NT2/D1 (cell line): ENCODE measurements around the gene PAXX.

ENCODE experiments used
- YY1 ChIP-seq: IDR thresholded peaks from 2 replicates; pipeline ENCODE4 v1.6.1; 2011; ENCODE audit not compliant: insufficient read length, insufficient read depth
- ZNF274 ChIP-seq: IDR thresholded peaks from 2 replicates; pipeline ENCODE4 v1.6.1; 2011; ENCODE audit warnings: mild to moderate bottlenecking, low read depth, low read length

DNA sequence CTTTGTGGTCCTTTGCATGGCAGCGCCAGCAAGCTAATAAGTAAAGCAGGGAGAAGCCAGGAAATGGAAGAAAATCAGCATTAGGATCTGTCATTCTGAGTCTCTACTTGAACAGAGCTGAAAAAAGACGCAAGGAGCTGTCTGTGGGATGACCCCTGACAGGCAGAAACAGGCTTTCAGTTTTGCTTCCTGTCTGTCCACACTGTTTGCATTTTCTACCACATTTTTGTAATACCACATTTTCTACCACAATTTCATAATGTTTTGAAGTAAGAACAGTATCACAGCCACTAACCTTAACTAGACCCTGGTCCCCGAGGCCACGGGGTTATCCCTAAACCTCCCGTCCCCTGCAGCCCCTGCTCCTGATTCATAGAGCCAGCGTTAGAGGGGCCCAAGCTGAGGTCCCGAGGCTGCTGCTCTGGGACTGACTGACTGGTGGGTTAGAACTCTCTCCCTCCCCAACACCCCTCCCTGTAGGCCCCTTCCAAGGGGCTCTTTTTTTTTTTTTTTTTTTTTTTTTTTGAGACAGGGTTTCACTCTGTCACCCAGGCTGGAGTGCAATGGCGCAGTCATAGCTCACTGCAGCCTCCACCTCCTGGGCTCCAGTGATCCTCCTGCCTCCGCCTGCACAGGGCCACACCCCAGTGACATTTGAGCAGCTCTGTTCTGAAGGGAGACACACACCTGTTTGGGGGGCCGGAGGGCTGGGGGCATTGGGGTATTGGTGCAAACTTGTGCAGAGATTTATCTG is 8.1 kb downstream of the PAXX start:
- TF ChIP-seq YY1 (no peak), ZNF274 (no peak)
